Measurements from ENCODE around the gene PTPN14. TPM values are rescaled to one million over a fixed set of nuclear protein-coding genes. Genes with fewer than 3 reads are reported as not detected.

Gene PTPN14
- total RNA-seq, 4 donors from 2014 or later = 59.4 to 118 (median 66.1) TPM

DNA sequence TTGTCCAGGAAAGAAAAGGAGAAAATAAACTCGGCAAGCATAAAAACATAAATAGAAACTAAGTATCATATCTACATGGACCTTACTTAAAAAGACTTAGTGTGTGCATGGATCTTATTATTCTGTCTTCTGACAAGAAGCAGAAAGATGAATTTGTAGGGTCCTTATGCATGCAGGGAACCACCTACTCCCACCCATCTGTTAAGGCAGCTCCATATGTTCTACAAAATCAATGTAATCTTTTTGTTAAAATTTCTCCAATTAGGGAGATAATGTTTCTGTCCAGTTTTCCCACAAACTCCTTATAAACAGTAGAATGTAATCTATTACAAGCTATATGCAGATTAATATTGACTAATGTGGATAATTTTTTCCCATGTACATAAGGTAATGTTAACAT lies 13.9 kb upstream of the PTPN14 start:
- no peak overlapping the region for H3K4me3 ChIP-seq (ENCODE audit: low read depth, poor library complexity, severe bottlenecking)
- DNase-seq (ENCODE audit: low spot score in 2 of 2) = no peak
- 88 to 89% methylated on average over 1 of the region's 1 CpG for WGBS, 2 donors
- TF ChIP-seq POLR2A (IDR thresholded peaks at IDR 0.05) = no peak
- no peak for TF ChIP-seq CTCF (IDR thresholded peaks at IDR 0.05)
- intact Hi-C loops (cut with DNase I; ENCODE audit: low total_unique reads) = no loop called here

DNA sequence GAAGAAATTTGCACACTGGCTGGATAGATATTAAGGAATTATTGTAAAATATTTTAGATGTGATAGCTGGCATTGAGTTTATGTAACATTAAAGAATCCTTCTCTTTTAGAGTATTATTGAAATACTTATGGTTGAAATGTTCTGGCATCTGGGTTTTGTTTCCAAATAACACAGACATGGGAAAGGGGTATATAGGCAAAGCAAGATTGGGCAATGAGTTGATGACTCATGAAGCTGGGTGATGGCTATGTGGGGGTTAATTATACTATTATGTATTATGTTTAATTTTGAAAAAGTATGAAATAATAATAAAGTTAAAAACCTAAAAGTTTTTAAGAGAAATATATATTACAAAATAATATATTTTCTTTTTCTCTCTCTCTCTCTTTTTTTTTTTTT lies 12.5 kb upstream of the PTPN14 start:
- H3K4me3 ChIP-seq (ENCODE audit: low read depth, poor library complexity, severe bottlenecking) = no peak overlapping the region
- intact Hi-C loops (cut with DNase I; ENCODE audit: low total_unique reads) = no loop called here
- DNase-seq (ENCODE audit: low spot score in 2 of 2) = no peak
- TF ChIP-seq CTCF (IDR thresholded peaks at IDR 0.05) (no peak), POLR2A (IDR thresholded peaks at IDR 0.05) (no peak)

- intact Hi-C loops (cut with DNase I; ENCODE audit: low total_unique reads) = no loop called here
- H3K4me3 ChIP-seq (ENCODE audit: low read depth, poor library complexity, severe bottlenecking) = no peak overlapping the region
- 56% methylated on average over 8 of the region's 8 CpGs for WGBS, 2 donors
- DNase-seq (ENCODE audit: low spot score in 2 of 2) = no peak
- no peak for TF ChIP-seq CTCF (IDR thresholded peaks at IDR 0.05)
These were observed 6.7 kb upstream of the PTPN14 start for GRCh38 chr1:214557952-214558735.

DNA sequence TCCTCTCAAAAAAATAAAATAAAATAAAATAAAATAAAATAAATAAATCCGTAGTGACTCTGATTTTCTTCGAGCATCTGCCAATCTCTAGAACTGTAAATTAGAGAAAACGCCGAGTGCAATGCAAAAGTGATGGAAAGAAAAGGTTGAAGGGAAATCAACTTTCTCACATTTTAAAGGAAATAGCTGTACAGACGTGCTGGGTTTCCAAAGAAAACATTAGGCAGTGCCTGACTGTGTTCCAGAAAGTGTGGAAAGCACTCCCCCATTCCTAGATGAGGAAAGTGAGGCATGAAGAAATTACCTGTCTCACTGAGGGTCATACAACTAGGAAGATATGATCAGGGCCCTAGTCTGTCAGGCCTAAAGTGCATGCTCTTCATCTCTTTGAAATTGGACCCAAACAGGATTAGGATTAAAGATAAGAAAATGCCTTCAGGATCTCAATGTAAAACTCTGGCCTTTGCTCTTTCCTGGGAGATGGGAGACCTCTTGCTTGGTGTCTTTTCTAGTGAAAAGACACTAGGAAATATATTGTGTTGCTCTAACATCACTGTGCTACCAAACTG lies 1.8 kb upstream of the PTPN14 start:
- intact Hi-C loops (cut with DNase I; ENCODE audit: low total_unique reads) = no loop called here
- TF ChIP-seq CTCF (IDR thresholded peaks at IDR 0.05) = no peak
- TF ChIP-seq POLR2A (IDR thresholded peaks at IDR 0.05) = no peak
- H3K4me3 ChIP-seq (ENCODE audit: low read depth, poor library complexity, severe bottlenecking) = no peak overlapping the region
- no peak for DNase-seq (ENCODE audit: low spot score in 2 of 2)
- WGBS, 2 donors = 82 to 85% methylated on average over 5 of the region's 5 CpGs

GRCh38 chr1:214552174-214552608 lies 789 bp upstream of the PTPN14 start:
- intact Hi-C loops (cut with DNase I; ENCODE audit: low total_unique reads) = no loop called here
- peak overlapping the region; percentile 34 for H3K4me3 ChIP-seq (ENCODE audit: low read depth, poor library complexity, severe bottlenecking)
- 1 to 2% methylated on average over 14 to 15 of the region's 15 CpGs for WGBS, 2 donors
- peak; percentile 63 to 91 for DNase-seq (ENCODE audit: low spot score in 2 of 2)
- TF ChIP-seq POLR2A (IDR thresholded peaks at IDR 0.05) (no peak), CTCF (IDR thresholded peaks at IDR 0.05) (no peak)

Measured in lower leg skin (tissue), 4 donors.